ENCODE data around the gene SMIM1. TPM values are rescaled to one million over a fixed set of nuclear protein-coding genes. Genes with fewer than 3 reads are reported as not detected.

The SMIM1 gene
- total RNA-seq, 1 donor from 2014 or later: 6.6 TPM

DNA sequence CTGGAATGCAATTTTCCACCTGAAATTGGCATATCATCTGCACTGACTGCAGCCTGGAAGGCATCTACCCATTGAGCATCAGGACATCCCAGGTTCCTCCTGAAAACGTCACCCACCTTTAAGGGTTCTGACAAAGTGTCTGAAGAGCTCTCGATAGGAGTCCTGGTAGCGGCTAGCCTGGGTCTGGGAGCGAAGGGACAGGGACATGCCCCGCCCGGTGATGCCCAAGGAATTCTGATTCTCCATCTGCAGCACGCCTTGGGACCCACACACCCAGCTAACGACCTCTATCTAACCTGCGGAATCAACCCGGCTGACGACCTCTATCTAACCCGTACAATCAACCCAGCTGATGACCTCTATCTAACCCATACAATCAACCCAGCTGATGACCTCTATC is 33.6 kb upstream of the SMIM1 start:
- H4K20me1 ChIP-seq (ENCODE audit: insufficient read depth, low read length): peaks cover 24% of the 10 kb centered on the region
- peaks cover 7% of the 10 kb centered on the region for H3K36me3 ChIP-seq (ENCODE audit: insufficient read depth, low read length)
- DNase-seq (ENCODE audit: low read depth) (no peak), FAIRE-seq (no peak)
- Mint-ChIP-seq H3K36me3 (ENCODE audit: low read depth, unreplicated experiment) (peaks cover 8% of the 10 kb centered on the region), H3K4me3 (ENCODE audit: unreplicated experiment) (no peak overlapping the region), H3K27ac (ENCODE audit: unreplicated experiment) (no peak overlapping the region), H3K27me3 (ENCODE audit: low read depth, unreplicated experiment) (no peaks in the 10 kb centered on the region), H3K9me3 (ENCODE audit: unreplicated experiment) (no peaks in the 10 kb centered on the region), H3K4me1 (ENCODE audit: low read depth, unreplicated experiment) (no peaks in the 10 kb centered on the region)
- no peak overlapping the region for H3K27ac ChIP-seq (ENCODE audit: low read depth, low read length)
- no peaks in the 10 kb centered on the region for H3K79me2 ChIP-seq (ENCODE audit: insufficient read depth, low read length)
- no peak overlapping the region for H3K4me2 ChIP-seq (ENCODE audit: low read length)
- no peak overlapping the region for H2AFZ ChIP-seq (ENCODE audit: low read depth, low read length)
- TF ChIP-seq CTCF (IDR thresholded peaks at IDR 0.05; ENCODE audit: insufficient read depth, low read depth, low read length): no peak
- no peak for TF ChIP-seq EZH2 (IDR thresholded peaks at IDR 0.05; ENCODE audit: insufficient read depth, low read length)
- H3K9me3 ChIP-seq (ENCODE audit: insufficient read depth, low read depth, low read length): no peaks in the 10 kb centered on the region
- H3K4me3 ChIP-seq (ENCODE audit: insufficient read depth, low read depth, low read length): no peak overlapping the region
- H3K27me3 ChIP-seq (ENCODE audit: insufficient read depth, low read length): no peaks in the 10 kb centered on the region
- no peaks in the 10 kb centered on the region for H3K4me1 ChIP-seq (ENCODE audit: insufficient read depth, low read length)
- no peak overlapping the region for H3K9ac ChIP-seq (ENCODE audit: low read length)

DNA sequence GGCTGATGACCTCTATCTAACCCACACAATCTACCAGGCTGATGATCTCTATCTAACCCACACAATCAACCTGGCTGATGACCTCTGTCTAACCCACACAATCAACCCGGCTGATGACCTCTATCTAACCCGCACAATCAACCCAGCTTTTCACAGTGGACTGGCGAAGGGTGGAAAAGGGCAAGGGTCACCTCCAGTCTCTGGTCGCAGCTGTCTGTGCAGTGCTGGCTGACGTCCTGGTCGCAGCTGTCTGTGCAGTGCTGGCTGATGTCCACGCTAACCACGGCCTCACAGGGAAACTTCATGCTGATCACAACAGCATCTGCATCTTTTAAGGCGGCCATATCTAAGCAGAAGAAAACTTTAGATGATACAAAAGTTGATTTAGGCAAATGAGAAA is 32.5 kb upstream of the SMIM1 start:
- FAIRE-seq (no peak), DNase-seq (ENCODE audit: low read depth) (no peak)
- H3K36me3 ChIP-seq (ENCODE audit: insufficient read depth, low read length): peaks cover 7% of the 10 kb centered on the region
- no peaks in the 10 kb centered on the region for H3K9me3 Mint-ChIP-seq (ENCODE audit: unreplicated experiment)
- no peak for TF ChIP-seq CTCF (IDR thresholded peaks at IDR 0.05; ENCODE audit: insufficient read depth, low read depth, low read length)
- no peak for TF ChIP-seq EZH2 (IDR thresholded peaks at IDR 0.05; ENCODE audit: insufficient read depth, low read length)
- H3K9me3 ChIP-seq (ENCODE audit: insufficient read depth, low read depth, low read length): no peaks in the 10 kb centered on the region
- no peak overlapping the region for H3K4me2 ChIP-seq (ENCODE audit: low read length)
- no peaks in the 10 kb centered on the region for H3K27me3 ChIP-seq (ENCODE audit: insufficient read depth, low read length)
- no peak overlapping the region for H3K4me3 ChIP-seq (ENCODE audit: insufficient read depth, low read depth, low read length)
- H3K27me3 Mint-ChIP-seq (ENCODE audit: low read depth, unreplicated experiment): no peaks in the 10 kb centered on the region
- no peak overlapping the region for H3K9ac ChIP-seq (ENCODE audit: low read length)
- H3K27ac ChIP-seq (ENCODE audit: low read depth, low read length): no peak overlapping the region
- H4K20me1 ChIP-seq (ENCODE audit: insufficient read depth, low read length): peaks cover 24% of the 10 kb centered on the region
- no peaks in the 10 kb centered on the region for H3K4me1 Mint-ChIP-seq (ENCODE audit: low read depth, unreplicated experiment)
- no peaks in the 10 kb centered on the region for H3K79me2 ChIP-seq (ENCODE audit: insufficient read depth, low read length)
- H2AFZ ChIP-seq (ENCODE audit: low read depth, low read length): no peak overlapping the region
- H3K27ac Mint-ChIP-seq (ENCODE audit: unreplicated experiment): no peak overlapping the region
- no peaks in the 10 kb centered on the region for H3K4me1 ChIP-seq (ENCODE audit: insufficient read depth, low read length)
- peaks cover 8% of the 10 kb centered on the region for H3K36me3 Mint-ChIP-seq (ENCODE audit: low read depth, unreplicated experiment)
- no peak overlapping the region for H3K4me3 Mint-ChIP-seq (ENCODE audit: unreplicated experiment)

DNA sequence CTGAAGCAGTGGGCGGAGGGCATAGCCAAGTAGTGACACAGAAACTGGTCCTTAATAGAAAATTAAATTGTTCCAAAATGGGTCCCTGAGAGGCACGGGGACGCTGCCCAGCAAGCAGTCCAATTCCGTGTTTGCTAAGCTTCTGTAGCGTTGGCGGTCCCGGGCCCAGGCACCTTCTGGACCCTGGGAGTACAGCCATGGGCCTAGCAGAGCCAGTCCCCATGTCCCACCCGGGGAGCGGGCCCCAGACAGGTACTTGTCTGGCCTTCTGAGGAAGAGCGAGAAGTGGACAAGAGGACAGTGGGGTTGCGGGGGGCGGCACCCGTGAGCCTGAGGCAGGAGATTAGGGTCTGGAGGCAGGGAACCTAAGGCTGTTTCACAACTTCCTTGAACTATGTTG is 31.8 kb upstream of the SMIM1 start:
- Histone ChIP-seq H3K27ac (ENCODE audit: low read depth, low read length) (no peak overlapping the region), H3K9ac (ENCODE audit: low read length) (no peak overlapping the region), H3K4me1 (ENCODE audit: insufficient read depth, low read length) (no peaks in the 10 kb centered on the region), H3K27me3 (ENCODE audit: insufficient read depth, low read length) (no peaks in the 10 kb centered on the region), H3K36me3 (ENCODE audit: insufficient read depth, low read length) (peaks cover 7% of the 10 kb centered on the region), H2AFZ (ENCODE audit: low read depth, low read length) (no peak overlapping the region), H3K79me2 (ENCODE audit: insufficient read depth, low read length) (peaks cover 3% of the 10 kb centered on the region), H3K4me3 (ENCODE audit: insufficient read depth, low read depth, low read length) (no peak overlapping the region), H4K20me1 (ENCODE audit: insufficient read depth, low read length) (peaks cover 31% of the 10 kb centered on the region), H3K4me2 (ENCODE audit: low read length) (no peak overlapping the region), H3K9me3 (ENCODE audit: insufficient read depth, low read depth, low read length) (no peaks in the 10 kb centered on the region)
- Mint-ChIP-seq H3K4me3 (ENCODE audit: unreplicated experiment) (no peak overlapping the region), H3K4me1 (ENCODE audit: low read depth, unreplicated experiment) (no peaks in the 10 kb centered on the region), H3K27me3 (ENCODE audit: low read depth, unreplicated experiment) (no peaks in the 10 kb centered on the region), H3K9me3 (ENCODE audit: unreplicated experiment) (no peaks in the 10 kb centered on the region), H3K27ac (ENCODE audit: unreplicated experiment) (no peak overlapping the region), H3K36me3 (ENCODE audit: low read depth, unreplicated experiment) (peaks cover 8% of the 10 kb centered on the region)
- DNase-seq (ENCODE audit: low read depth) (no peak), FAIRE-seq (no peak)
- TF ChIP-seq CTCF (IDR thresholded peaks at IDR 0.05; ENCODE audit: insufficient read depth, low read depth, low read length): no peak
- no peak for TF ChIP-seq EZH2 (IDR thresholded peaks at IDR 0.05; ENCODE audit: insufficient read depth, low read length)
